Stimulated activated CD4-positive, alpha-beta T cell treated with anti-CD3 and anti-CD28 coated beads, TNF-alpha, amount 100 ng/mL, for 4 hours (primary cell): ENCODE data around the gene THOC7.
A peak's percentile ranks its signal among the peaks of the same experiment; 100 is the strongest.

Experiments
- DNase-seq, 3 experiments: peaks; one replicate each; pipeline ENCODE4 v3.0.0-alpha.2; 2020; ENCODE audit warnings: low read depth in 3 of 3

Gene THOC7

GRCh38 chr3:63878394-63879060, 14.9 kb upstream of the THOC7 start:
- no peak for DNase-seq

GRCh38 chr3:63877737-63878393, 14.3 kb upstream of the THOC7 start:
- no peak for DNase-seq

- no peak for DNase-seq
These were observed 12.7 kb upstream of the THOC7 start for GRCh38 chr3:63876260-63876659.

- DNase-seq, result no peak
These were observed 11.9 kb upstream of the THOC7 start for GRCh38 chr3:63875510-63875909.

- DNase-seq, result no peak
These were observed 11.2 kb upstream of the THOC7 start for GRCh38 chr3:63874769-63875168.

- DNase-seq, result no peak
These were observed 8.7 kb upstream of the THOC7 start for GRCh38 chr3:63872135-63872924.

- no peak for DNase-seq
These were observed 7.0 kb upstream of the THOC7 start for GRCh38 chr3:63870615-63871005.

- no peak for DNase-seq
These were observed 6.5 kb upstream of the THOC7 start for GRCh38 chr3:63869940-63870614.

GRCh38 chr3:63867225-63867624, 3.6 kb upstream of the THOC7 start:
- no peak for DNase-seq

- no peak for DNase-seq
These were observed 1.3 kb upstream of the THOC7 start for GRCh38 chr3:63864965-63865327.

- DNase-seq, result peak in 2 of 3 experiments; percentile 30 to 43
These were observed 681 bp upstream of the THOC7 start for GRCh38 chr3:63864008-63864964.

- DNase-seq, result no peak
These were observed 828 bp downstream of the THOC7 start for GRCh38 chr3:63862804-63863149.

GRCh38 chr3:63861306-63861705, 2.3 kb downstream of the THOC7 start:
- no peak for DNase-seq

GRCh38 chr3:63860776-63861175, 2.8 kb downstream of the THOC7 start:
- DNase-seq, result no peak

GRCh38 chr3:63857311-63857710, 6.3 kb downstream of the THOC7 start:
- no peak for DNase-seq

GRCh38 chr3:63855333-63855940, 8.2 kb downstream of the THOC7 start:
- no peak for DNase-seq

GRCh38 chr3:63853106-63853505, 10.5 kb downstream of the THOC7 start:
- DNase-seq, result no peak

GRCh38 chr3:63851287-63851686, 12.3 kb downstream of the THOC7 start:
- no peak for DNase-seq

- no peak for DNase-seq
These were observed 14.4 kb downstream of the THOC7 start for GRCh38 chr3:63849175-63849574.

GRCh38 chr3:63847718-63848450, 15.7 kb downstream of the THOC7 start:
- no peak for DNase-seq
